ENCODE results near the gene TUBD1. TPM values are rescaled to one million over a fixed set of nuclear protein-coding genes. Genes with fewer than 3 reads are reported as not detected.
"Not testable (repeated sequence)": the region's sequence is repeated elsewhere in the genome, so short reads cannot be mapped to it uniquely, and the experiment has no call there.

The TUBD1 gene
- total RNA-seq, 2 donors from 2014 or later = 17.5 to 24.1 TPM

GRCh38 chr17:59851439-59852375 lies 41.0 kb downstream of the TUBD1 start:
- Mint-ChIP-seq H3K9me3 (no peaks in the 10 kb centered on the region), H3K27me3 (ENCODE audit: insufficient read depth) (no peaks in the 10 kb centered on the region), H3K36me3 (ENCODE audit: low read depth) (no peaks in the 10 kb centered on the region), H3K4me1 (peaks cover 6% of the 10 kb centered on the region), H3K27ac (no peak overlapping the region), H3K4me3 (no peak overlapping the region)
- no peaks in the 10 kb centered on the region for H3K27me3 ChIP-seq (ENCODE audit: control insufficient read depth, insufficient read depth, low read length, poor library complexity, severe bottlenecking)
- H3K4me3 ChIP-seq (ENCODE audit: low read length) = no peak overlapping the region
- H3K9ac ChIP-seq (ENCODE audit: extremely low read depth, low read length, poor library complexity, severe bottlenecking) = no peak overlapping the region
- no peak for DNase-seq
- no peaks in the 10 kb centered on the region for H3K4me1 ChIP-seq (ENCODE audit: control insufficient read depth, insufficient read depth, low read length)
- TF ChIP-seq, protein P1, sequence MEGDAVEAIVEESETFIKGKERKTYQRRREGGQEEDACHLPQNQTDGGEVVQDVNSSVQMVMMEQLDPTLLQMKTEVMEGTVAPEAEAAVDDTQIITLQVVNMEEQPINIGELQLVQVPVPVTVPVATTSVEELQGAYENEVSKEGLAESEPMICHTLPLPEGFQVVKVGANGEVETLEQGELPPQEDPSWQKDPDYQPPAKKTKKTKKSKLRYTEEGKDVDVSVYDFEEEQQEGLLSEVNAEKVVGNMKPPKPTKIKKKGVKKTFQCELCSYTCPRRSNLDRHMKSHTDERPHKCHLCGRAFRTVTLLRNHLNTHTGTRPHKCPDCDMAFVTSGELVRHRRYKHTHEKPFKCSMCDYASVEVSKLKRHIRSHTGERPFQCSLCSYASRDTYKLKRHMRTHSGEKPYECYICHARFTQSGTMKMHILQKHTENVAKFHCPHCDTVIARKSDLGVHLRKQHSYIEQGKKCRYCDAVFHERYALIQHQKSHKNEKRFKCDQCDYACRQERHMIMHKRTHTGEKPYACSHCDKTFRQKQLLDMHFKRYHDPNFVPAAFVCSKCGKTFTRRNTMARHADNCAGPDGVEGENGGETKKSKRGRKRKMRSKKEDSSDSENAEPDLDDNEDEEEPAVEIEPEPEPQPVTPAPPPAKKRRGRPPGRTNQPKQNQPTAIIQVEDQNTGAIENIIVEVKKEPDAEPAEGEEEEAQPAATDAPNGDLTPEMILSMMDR (conservative IDR thresholded peaks at IDR 0.05) = no peak
- H3K9me3 ChIP-seq (ENCODE audit: control insufficient read depth, low read length) = no peaks in the 10 kb centered on the region
- no peaks in the 10 kb centered on the region for H3K36me3 ChIP-seq (ENCODE audit: control insufficient read depth, insufficient read depth, low read length)
- no peak overlapping the region for H3K27ac ChIP-seq (ENCODE audit: low read depth, low read length)
- WGBS, 2 experiments (ENCODE audit: insufficient coverage in 1 of 2, insufficient read length in 1 of 2) = 88 to 92% methylated on average over 8 to 12 of the region's 14 CpGs

DNA sequence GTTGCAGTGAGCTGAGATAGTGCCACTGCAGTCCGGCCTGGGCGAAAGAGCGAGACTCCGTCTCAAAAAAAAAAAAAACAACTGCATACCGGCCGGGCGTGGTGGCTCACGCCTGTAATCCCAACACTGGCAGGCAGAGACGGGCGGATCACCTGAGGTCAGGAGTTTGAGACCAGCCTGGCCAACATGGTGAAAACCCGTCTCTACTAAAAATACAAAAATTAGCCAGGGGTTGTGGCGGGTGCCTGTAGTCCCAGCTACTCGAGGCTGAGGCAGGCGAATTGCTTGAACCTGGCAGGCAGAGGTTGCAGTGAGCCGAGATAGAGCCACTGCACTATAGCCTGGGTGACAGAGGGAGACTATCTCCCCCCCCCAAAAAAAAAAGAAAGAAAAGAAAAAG lies 42.4 kb downstream of the TUBD1 start:
- not testable (repeated sequence) for DNase-seq; H3K27ac ChIP-seq (ENCODE audit: low read depth, low read length); H3K36me3 ChIP-seq (ENCODE audit: control insufficient read depth, insufficient read depth, low read length); H3K9me3 ChIP-seq (ENCODE audit: control insufficient read depth, low read length); H3K4me1 ChIP-seq (ENCODE audit: control insufficient read depth, insufficient read depth, low read length); H3K9me3 Mint-ChIP-seq; H3K4me3 ChIP-seq (ENCODE audit: low read length); H3K9ac ChIP-seq (ENCODE audit: extremely low read depth, low read length, poor library complexity, severe bottlenecking); H3K4me3 Mint-ChIP-seq; H3K27me3 Mint-ChIP-seq (ENCODE audit: insufficient read depth); H3K27me3 ChIP-seq (ENCODE audit: control insufficient read depth, insufficient read depth, low read length, poor library complexity, severe bottlenecking); H3K27ac Mint-ChIP-seq; H3K36me3 Mint-ChIP-seq (ENCODE audit: low read depth)
- 92 to 98% methylated on average over 12 to 14 of the region's 15 CpGs for WGBS, 2 experiments (ENCODE audit: insufficient coverage in 1 of 2, insufficient read length in 1 of 2)
- H3K4me1 Mint-ChIP-seq = peaks cover 14% of the 10 kb centered on the region

DNA sequence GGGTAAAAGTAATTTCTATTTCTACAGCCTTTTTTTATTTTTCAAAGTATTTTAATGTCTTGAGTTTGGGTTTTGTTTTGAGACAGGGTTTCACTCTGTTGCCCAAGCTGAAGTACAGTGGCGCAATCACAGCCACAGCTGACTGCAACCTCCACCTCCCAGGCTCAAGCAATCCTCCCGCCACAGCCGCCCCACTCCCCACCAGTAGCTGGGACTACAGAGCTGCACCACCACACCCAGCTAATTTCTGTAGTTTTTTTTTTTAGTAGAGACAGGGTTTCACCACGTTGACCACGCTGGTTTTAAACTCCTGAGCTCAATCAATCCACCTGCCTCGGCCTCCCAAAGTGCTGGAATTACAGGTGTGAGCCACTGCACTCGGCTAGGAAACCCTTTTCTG lies 44.0 kb downstream of the TUBD1 start:
- WGBS, 2 experiments (ENCODE audit: insufficient coverage in 1 of 2, insufficient read length in 1 of 2) = 86 to 89% methylated on average over 5 to 7 of the region's 7 CpGs
- no peaks in the 10 kb centered on the region for H3K27me3 Mint-ChIP-seq (ENCODE audit: insufficient read depth)
- no peak for DNase-seq
- TF ChIP-seq, protein P1 (conservative IDR thresholded peaks at IDR 0.05) = no peak
- no peak overlapping the region for H3K4me3 Mint-ChIP-seq
- Histone ChIP-seq H3K27me3 (ENCODE audit: control insufficient read depth, insufficient read depth, low read length, poor library complexity, severe bottlenecking) (no peaks in the 10 kb centered on the region), H3K9me3 (ENCODE audit: control insufficient read depth, low read length) (no peaks in the 10 kb centered on the region), H3K4me1 (ENCODE audit: control insufficient read depth, insufficient read depth, low read length) (no peaks in the 10 kb centered on the region), H3K27ac (ENCODE audit: low read depth, low read length) (no peak overlapping the region), H3K9ac (ENCODE audit: extremely low read depth, low read length, poor library complexity, severe bottlenecking) (no peak overlapping the region), H3K4me3 (ENCODE audit: low read length) (no peak overlapping the region), H3K36me3 (ENCODE audit: control insufficient read depth, insufficient read depth, low read length) (no peaks in the 10 kb centered on the region)
- H3K36me3 Mint-ChIP-seq (ENCODE audit: low read depth) = no peaks in the 10 kb centered on the region
- no peak overlapping the region for H3K27ac Mint-ChIP-seq
- peaks cover 19% of the 10 kb centered on the region for H3K4me1 Mint-ChIP-seq
- H3K9me3 Mint-ChIP-seq = no peaks in the 10 kb centered on the region

All from endodermal cell (in vitro differentiated cells).